Tibial nerve (tissue), 3 donors: ENCODE data around the gene STAC.

Experiments used
- CTCF ChIP-seq, 5 experiments: fragments of 200-600 bp in 3 of 5; fragments of 450-650 bp in 2 of 5; sonication (generic) in 3 of 5; IDR thresholded peaks; one replicate each; pipeline ENCODE4 v1.5.1; 2016 to 2019; ENCODE audit warnings: antibody characterized with exemption in 5 of 5, mild to moderate bottlenecking in 3 of 5, moderate library complexity in 2 of 5
- POLR2A ChIP-seq, 2 donors: fragments of 450-650 bp; IDR thresholded peaks; one replicate each; pipeline ENCODE4 v1.6.1; 2017; ENCODE audit warnings: antibody characterized with exemption in 2 of 2, mild to moderate bottlenecking in 2 of 2, moderate library complexity in 2 of 2

GRCh38 chr3:36332139-36332538 is 48.2 kb upstream of the STAC start:
- TF ChIP-seq CTCF (IDR thresholded peaks at IDR 0.05) (no peak), POLR2A (IDR thresholded peaks at IDR 0.05) (no peak)
